C4-2B (cell line): ENCODE measurements around the gene KCNK3.

Experiments used
- CTCF ChIP-seq: fragments of 450-650 bp; conservative IDR thresholded peaks from 2 replicates; pipeline ENCODE4 v1.5.1; 2017; ENCODE audit warnings: mild to moderate bottlenecking
- ZFX ChIP-seq: fragments of 450-650 bp; IDR thresholded peaks from 2 replicates; pipeline ENCODE4 v1.6.1; 2017

GRCh38 chr2:26757873-26758789 lies 65.6 kb downstream of the KCNK3 start:
- TF ChIP-seq CTCF (no peak), ZFX (no peak)
